GM23338 (cell line): ENCODE measurements around the gene C19orf25. TPM values are rescaled to one million over a fixed set of nuclear protein-coding genes. Genes with fewer than 3 reads are reported as not detected.

ENCODE experiments used
- ATAC-seq: fragments of 200-7000 bp; cut with Tn5 transposase; 3 replicates; pipeline ENCODE4 v1.9.1; 2020
- DNase-seq: peaks from one replicate; pipeline ENCODE4 v3.0.0-alpha.2; 2015; ENCODE audit warnings: low spot score
- H2AFZ ChIP-seq: fragments of 200-600 bp; sonication (generic); 2 replicates; pipeline ENCODE4 v1.8.0; 2016; ENCODE audit warnings: antibody characterized with exemption, mild to moderate bottlenecking, moderate library complexity
- H3F3A ChIP-seq: fragments of 200-600 bp; sonication (generic); replicated peaks from 2 replicates; pipeline ENCODE4 v1.8.0; 2017; ENCODE audit warnings: antibody characterized with exemption, mixed run types, low read depth
- H3K27ac ChIP-seq: fragments of 200-600 bp; sonication (generic); 2 replicates; pipeline ENCODE4 v1.6.1; 2016; ENCODE audit warnings: low read depth
- H3K27me3 ChIP-seq: fragments of 200-600 bp; sonication (generic); 2 replicates; pipeline ENCODE4 v1.8.0; 2016; ENCODE audit warnings: mild to moderate bottlenecking, mixed run types, moderate library complexity; ENCODE audit not compliant: insufficient read depth
- H3K36me3 ChIP-seq: fragments of 200-600 bp; sonication (generic); 2 replicates; pipeline ENCODE4 v1.8.0; 2016; ENCODE audit warnings: mild to moderate bottlenecking; ENCODE audit not compliant: insufficient read depth
- H3K4me1 ChIP-seq: fragments of 200-600 bp; sonication (generic); 2 replicates; pipeline ENCODE4 v1.8.0; 2016; ENCODE audit warnings: mild to moderate bottlenecking, moderate library complexity; ENCODE audit not compliant: insufficient read depth
- H3K4me2 ChIP-seq: fragments of 200-600 bp; sonication (generic); 2 replicates; pipeline ENCODE4 v1.7.1; 2017; ENCODE audit warnings: mixed run types
- H3K4me3 ChIP-seq: fragments of 200-600 bp; sonication (generic); 2 replicates; pipeline ENCODE4 v1.6.1; 2016; ENCODE audit warnings: mixed run types
- H3K79me2 ChIP-seq: fragments of 200-600 bp; sonication (generic); replicated peaks from 2 replicates; pipeline ENCODE4 v1.8.0; 2017; ENCODE audit warnings: mild to moderate bottlenecking; ENCODE audit not compliant: insufficient read depth
- H3K9me2 ChIP-seq: fragments of 200-600 bp; sonication (generic); 2 replicates; pipeline ENCODE4 v1.8.0; 2017; ENCODE audit not compliant: insufficient read depth
- H4K20me1 ChIP-seq: fragments of 200-600 bp; sonication (generic); replicated peaks from 2 replicates; pipeline ENCODE4 v1.8.0; 2017; ENCODE audit warnings: mild to moderate bottlenecking; ENCODE audit not compliant: insufficient read depth
- H3K27ac Mint-ChIP-seq: 2 replicates; pipeline ENCODE4 v1.8.0; 2020; ENCODE audit warnings: inconsistent platforms, mild to moderate bottlenecking, moderate library complexity, mixed read lengths
- H3K27me3 Mint-ChIP-seq: 3 replicates; pipeline ENCODE4 v1.8.0; 2022; ENCODE audit warnings: low read depth, mild to moderate bottlenecking, moderate library complexity, mixed read lengths, inconsistent platforms; ENCODE audit not compliant: insufficient read depth, poor library complexity
- H3K36me3 Mint-ChIP-seq: 3 replicates; pipeline ENCODE4 v1.8.0; 2021; ENCODE audit warnings: low read depth, mild to moderate bottlenecking, inconsistent platforms, moderate library complexity, mixed read lengths
- H3K4me1 Mint-ChIP-seq: 3 replicates; pipeline ENCODE4 v1.8.0; 2020; ENCODE audit warnings: mild to moderate bottlenecking, inconsistent platforms, mixed read lengths
- H3K4me3 Mint-ChIP-seq: 3 replicates; pipeline ENCODE4 v1.8.0; 2021; ENCODE audit warnings: moderate library complexity, mild to moderate bottlenecking, inconsistent platforms, mixed read lengths
- H3K9me3 Mint-ChIP-seq: 3 replicates; pipeline ENCODE4 v1.8.0; 2020; ENCODE audit warnings: moderate library complexity, mild to moderate bottlenecking, inconsistent platforms, mixed read lengths
- CREB1 ChIP-seq: fragments of 250-450 bp; sonication (Bioruptor Pico); IDR thresholded peaks from 2 replicates; pipeline ENCODE4 v1.5.0; 2020; ENCODE audit warnings: low read depth, mild to moderate bottlenecking, moderate library complexity
- CTCF ChIP-seq, 2 experiments: fragments of 200-600 bp in 1 of 2; sonication (generic) in 1 of 2; conservative IDR thresholded peaks; 2 replicates each; pipeline versions ENCODE4 v1.5.1 to v1.6.1; 2016 to 2017; ENCODE audit warnings: antibody characterized with exemption in 2 of 2, low read depth in 2 of 2, mild to moderate bottlenecking in 2 of 2, moderate library complexity in 1 of 2
- EZH2 ChIP-seq: fragments of 200-600 bp; sonication (generic); IDR thresholded peaks from one replicate; pipeline ENCODE4 v1.8.0; 2017; ENCODE audit warnings: antibody characterized with exemption, mild to moderate bottlenecking, low read depth; ENCODE audit not compliant: unreplicated experiment
- JUNB ChIP-seq: IDR thresholded peaks from one replicate; pipeline ENCODE4 v1.6.1; 2016; ENCODE audit warnings: antibody characterized with exemption; ENCODE audit not compliant: unreplicated experiment
- REST ChIP-seq: IDR thresholded peaks from one replicate; pipeline ENCODE4 v1.6.1; 2018; ENCODE audit warnings: antibody characterized with exemption; ENCODE audit not compliant: unreplicated experiment
- STAT1 ChIP-seq: IDR thresholded peaks from one replicate; pipeline ENCODE4 v1.6.1; 2016; ENCODE audit warnings: antibody characterized with exemption; ENCODE audit not compliant: unreplicated experiment
- ZNF331 ChIP-seq: fragments of 250-450 bp; sonication (Bioruptor Pico); IDR thresholded peaks from 2 replicates; pipeline ENCODE4 v1.5.0; 2020; ENCODE audit warnings: low read depth, mild to moderate bottlenecking, moderate library complexity
- ZNF462 ChIP-seq: fragments of 250-450 bp; sonication (Bioruptor Pico); IDR thresholded peaks from 2 replicates; pipeline ENCODE4 v1.5.0; 2020; ENCODE audit warnings: mild to moderate bottlenecking, moderate library complexity
- polyA plus RNA-seq: library from polyadenylated mRNA; unstranded; fragments of >200 nt; fragmentation: Nextera tagmentation; extraction: Ambion mirVana; gene quantifications from 2 replicates; pipeline ENCODE4 v1.2.1, GENCODE V29; 2016
- total RNA-seq: library from RNA; depleted of rRNA; stranded (reverse); fragments of >200 nt; shearing (Covaris generic); gene quantifications from 2 replicates; pipeline ENCODE4 v1.2.3, GENCODE V29; 2014

Gene C19orf25
- total and polyA plus RNA-seq, 2 experiments from 2014 or later, result 43.5 to 61.1 TPM

- ATAC-seq (no peak), DNase-seq (no peak)
- TF ChIP-seq ZNF331 (CRISPR knock-in tag) (no peak), CTCF (conservative IDR thresholded peaks at IDR 0.05; ENCODE audit: low read depth in 2 of 2) (no peak), CREB1 (CRISPR knock-in tag) (no peak)
- H4K20me1 ChIP-seq, result peaks cover 11% of the 10 kb centered on the region; the same call in 1 of the 2 replicates
- H3K36me3 ChIP-seq, result no peaks in the 10 kb centered on the region
- Mint-ChIP-seq H3K36me3 (no peaks in the 10 kb centered on the region; the same call in 2 of the 3 replicates), H3K27ac (no peak overlapping the region), H3K9me3 (0 out of 3 replicates have a peak, but pooled peaks cover 3% of the 10 kb centered on the region), H3K4me3 (peak overlapping the region; percentile 38; the same call in 1 of the 3 replicates), H3K27me3 (peaks cover 72% of the 10 kb centered on the region), H3K4me1 (peaks cover 6% of the 10 kb centered on the region; the same call in 2 of the 3 replicates)
- peaks cover 96% of the 10 kb centered on the region for H3K27me3 ChIP-seq
- no peaks in the 10 kb centered on the region for H3K79me2 ChIP-seq
- peak overlapping the region; percentile 51; the same call in 1 of the 2 replicates for H3K4me3 ChIP-seq
- peaks cover 6% of the 10 kb centered on the region; the same call in 1 of the 2 replicates for H3K4me1 ChIP-seq
- H3K4me2 ChIP-seq, result peak overlapping the region; percentile 75
- no peak overlapping the region for H3K27ac ChIP-seq
- H3F3A ChIP-seq, result peaks cover 17% of the 10 kb centered on the region
- H3K9me2 ChIP-seq, result no peaks in the 10 kb centered on the region
- no peak overlapping the region for H2AFZ ChIP-seq
Measured at GRCh38 chr19:1468274-1468820, 10.7 kb downstream of the C19orf25 start.

GRCh38 chr19:1467490-1468273, 11.3 kb downstream of the C19orf25 start:
- peaks cover 89% of the 10 kb centered on the region for H3K27me3 ChIP-seq
- peaks cover 71% of the 10 kb centered on the region for H3K27me3 Mint-ChIP-seq
- H3K4me3 ChIP-seq, result peak overlapping the region; percentile 51
- H3K79me2 ChIP-seq, result no peaks in the 10 kb centered on the region
- H3K27ac Mint-ChIP-seq, result no peak overlapping the region
- DNase-seq (no peak), ATAC-seq (peak; percentile 3)
- H3K36me3 ChIP-seq, result no peaks in the 10 kb centered on the region
- peaks cover 3% of the 10 kb centered on the region; the same call in 1 of the 3 replicates for H3K4me1 Mint-ChIP-seq
- no peak overlapping the region for H3K4me3 Mint-ChIP-seq
- H3K27ac ChIP-seq, result no peak overlapping the region
- no peaks in the 10 kb centered on the region for H3K9me3 Mint-ChIP-seq
- peaks cover 11% of the 10 kb centered on the region; the same call in 1 of the 2 replicates for H4K20me1 ChIP-seq
- no peaks in the 10 kb centered on the region for H3K9me2 ChIP-seq
- H3F3A ChIP-seq, result peaks cover 17% of the 10 kb centered on the region
- no peak overlapping the region for H2AFZ ChIP-seq
- peak overlapping the region; percentile 75 for H3K4me2 ChIP-seq
- peaks cover 6% of the 10 kb centered on the region; the same call in 1 of the 2 replicates for H3K4me1 ChIP-seq
- H3K36me3 Mint-ChIP-seq, result no peaks in the 10 kb centered on the region
- TF ChIP-seq JUNB (no peak), EZH2 (peak; percentile 72), REST (no peak), ZNF462 (CRISPR knock-in tag) (no peak), STAT1 (no peak)
